IMR-90 (cell line): Measurements from ENCODE around the gene AGBL1. TPM values are rescaled to one million over a fixed set of nuclear protein-coding genes. Genes with fewer than 3 reads are reported as not detected.

Source experiments
- ATAC-seq: fragments of 200-7000 bp; cut with Tn5 transposase; 2 replicates; pipeline ENCODE4 v1.9.1; 2020; ENCODE audit warnings: low read depth, mild to moderate bottlenecking, moderate library complexity
- BruUV-seq: library from RNA; stranded (reverse); fragments of 400-500 nt; replicated peaks from 2 replicates; lab custom pipeline; 2021; lab: Mats Ljungman, UMichigan
- CTCF ChIA-PET: fragments of 300-600 bp; formaldehyde crosslinking; extraction: SDS; loops from one replicate; lab custom pipeline; 2021; ENCODE audit warnings: antibody characterized with exemption; lab: Yijun Ruan, JAX
- POLR2A ChIA-PET: fragments of 300-600 bp; sonication (Branson Sonifier 250); formaldehyde crosslinking; loops from one replicate; lab custom pipeline; 2022; ENCODE audit warnings: antibody characterized with exemption; ENCODE audit not compliant: unreplicated experiment; lab: Charles Lee
- DNase-seq: peaks from one replicate; pipeline ENCODE4 v3.0.0; 2013
- H2AFZ ChIP-seq: replicated peaks from 2 replicates; pipeline ENCODE3; 2013; ENCODE audit warnings: low read length, mild to moderate bottlenecking; ENCODE audit not compliant: poor library complexity
- H2AK5ac ChIP-seq: 2 replicates; pipeline ENCODE4 v1.6.1; 2013; ENCODE audit warnings: low read depth, low read length, inconsistent platforms
- H2AK9ac ChIP-seq: replicated peaks from 2 replicates; pipeline ENCODE3; 2013; ENCODE audit warnings: mild to moderate bottlenecking, low read depth, low read length, moderate library complexity; ENCODE audit not compliant: poor library complexity
- H2BK120ac ChIP-seq: 2 replicates; pipeline ENCODE4 v1.6.1; 2013; ENCODE audit warnings: low read depth, low read length, inconsistent platforms
- H2BK15ac ChIP-seq: 3 replicates; pipeline ENCODE4 v1.6.1; 2013; ENCODE audit warnings: low read depth, low read length, inconsistent platforms
- H2BK20ac ChIP-seq: 2 replicates; pipeline ENCODE4 v1.6.1; 2013; ENCODE audit warnings: low read depth, mild to moderate bottlenecking, inconsistent platforms, low read length, moderate library complexity
- H2BK5ac ChIP-seq: 2 replicates; pipeline ENCODE4 v1.6.1; 2013; ENCODE audit warnings: mild to moderate bottlenecking, low read depth, low read length, inconsistent platforms; ENCODE audit not compliant: poor library complexity, severe bottlenecking
- H3K14ac ChIP-seq: replicated peaks from 2 replicates; pipeline ENCODE4 v1.6.1; 2013; ENCODE audit warnings: low read depth, low read length, inconsistent platforms
- H3K18ac ChIP-seq: 2 replicates; pipeline ENCODE4 v1.6.1; 2013; ENCODE audit warnings: low read depth, low read length, control low read depth
- H3K23ac ChIP-seq: 2 replicates; pipeline ENCODE4 v1.6.1; 2013; ENCODE audit warnings: low read depth, low read length, inconsistent platforms
- H3K27ac ChIP-seq: 2 replicates; pipeline ENCODE4 v1.5.1; 2013; ENCODE audit warnings: mild to moderate bottlenecking, control low read depth, low read length; ENCODE audit not compliant: insufficient read depth
- H3K27me3 ChIP-seq: 2 replicates; pipeline ENCODE4 v1.6.1; 2013; ENCODE audit warnings: low read length; ENCODE audit not compliant: control insufficient read depth, insufficient read depth
- H3K36me3 ChIP-seq: 2 replicates; pipeline ENCODE4 v1.6.1; 2013; ENCODE audit warnings: low read length, mixed read lengths; ENCODE audit not compliant: control insufficient read depth, insufficient read depth
- H3K4ac ChIP-seq: 2 replicates; pipeline ENCODE4 v1.6.1; 2013; ENCODE audit warnings: low read depth, low read length, inconsistent platforms
- H3K4me1 ChIP-seq: 2 replicates; pipeline ENCODE4 v1.6.1; 2013; ENCODE audit warnings: low read length, mixed read lengths; ENCODE audit not compliant: control insufficient read depth, insufficient read depth
- H3K4me2 ChIP-seq: 2 replicates; pipeline ENCODE4 v1.6.1; 2013; ENCODE audit warnings: low read depth, mild to moderate bottlenecking, control low read depth, low read length, moderate library complexity
- H3K4me3 ChIP-seq: 2 replicates; pipeline ENCODE4 v1.5.1; 2013; ENCODE audit warnings: low read depth, mild to moderate bottlenecking, control low read depth, low read length, moderate library complexity; ENCODE audit not compliant: insufficient read depth
- H3K56ac ChIP-seq: 2 replicates; pipeline ENCODE4 v1.6.1; 2013; ENCODE audit warnings: low read length, inconsistent platforms; ENCODE audit not compliant: insufficient read depth; ENCODE audit errors: extremely low read depth
- H3K79me1 ChIP-seq, 2 experiments: 2 replicates each; pipeline ENCODE4 v1.6.1; 2013; ENCODE audit warnings: low read length in 2 of 2, inconsistent platforms in 1 of 2, low read depth in 1 of 2
- H3K9ac ChIP-seq: 2 replicates; pipeline ENCODE4 v1.6.1; 2013; ENCODE audit warnings: low read depth, low read length, control low read depth
- H3K9me1 ChIP-seq: 2 replicates; pipeline ENCODE4 v1.6.1; 2013; ENCODE audit warnings: low read length, inconsistent platforms; ENCODE audit not compliant: insufficient read depth
- H3K9me3 ChIP-seq: 2 replicates; pipeline ENCODE4 v1.6.1; 2013; ENCODE audit warnings: low read length; ENCODE audit not compliant: control insufficient read depth, insufficient read depth
- H4K20me1 ChIP-seq: 2 replicates; pipeline ENCODE4 v1.6.1; 2013; ENCODE audit warnings: low read length, inconsistent platforms; ENCODE audit not compliant: insufficient read depth
- H4K5ac ChIP-seq: 2 replicates; pipeline ENCODE4 v1.6.1; 2013; ENCODE audit warnings: mild to moderate bottlenecking, low read depth, low read length, control low read depth
- H4K8ac ChIP-seq, 2 experiments: 2 replicates each; pipeline ENCODE4 v1.6.1; 2013; ENCODE audit warnings: low read depth in 2 of 2, low read length in 2 of 2, control low read depth in 1 of 2, inconsistent platforms in 1 of 2
- H4K91ac ChIP-seq: 2 replicates; pipeline ENCODE4 v1.6.1; 2013; ENCODE audit warnings: low read depth, low read length, inconsistent platforms; ENCODE audit not compliant: insufficient read depth
- BHLHE40 ChIP-seq: fragments of 150-350 bp; IDR thresholded peaks from 2 replicates; pipeline ENCODE4 v1.6.1; 2016; ENCODE audit warnings: mild to moderate bottlenecking, low read depth, low read length
- CEBPB ChIP-seq: IDR thresholded peaks from 2 replicates; pipeline ENCODE4 v1.6.1; 2012; ENCODE audit warnings: low read depth, low read length, improper control_type of control experiment
- MXI1 ChIP-seq: IDR thresholded peaks from 2 replicates; pipeline ENCODE4 v1.6.1; 2012; ENCODE audit warnings: low read depth, mild to moderate bottlenecking, low read length, moderate library complexity, borderline replicate concordance
- RAD21 ChIP-seq: IDR thresholded peaks from 2 replicates; pipeline ENCODE4 v1.6.1; 2012; ENCODE audit warnings: low read length, improper control_type of control experiment
- WGBS, 2 experiments: methylation state at CpG; one replicate each; pipeline versions ENCODE4 v1.1.5 to v1.1.7; 2013; ENCODE audit warnings: missing lambda C conversion rate in 2 of 2; ENCODE audit not compliant: insufficient read length in 1 of 2; ENCODE audit errors: extremely low coverage in 2 of 2; 5-methylcytosine and 5-hydroxymethylcytosine counted together
- dilution Hi-C: fragments of 300-500 bp; cut with HindIII; formaldehyde crosslinking; loops from one replicate; pipeline ENCODE4 v1.14.3; 2018; ENCODE audit warnings: low sequenced_read_pairs; ENCODE audit not compliant: unreplicated experiment
- in situ Hi-C: fragments of 300-500 bp; cut with MboI; formaldehyde crosslinking; loops from 3 replicates; pipeline ENCODE4 v1.14.3; 2019; ENCODE audit warnings: low sequenced_read_pairs, inconsistent platforms, mixed read lengths
- intact Hi-C: fragments of 100-400 bp; cut with micrococcal nuclease; formaldehyde crosslinking; loops from 2 replicates; pipeline ENCODE4 v1.10.0; 2022
- polyA plus RNA-seq, 3 experiments: library from polyadenylated mRNA; depleted of rRNA; stranded (reverse); fragments of >200 nt; gene quantifications; 2 replicates each; pipeline ENCODE4 v1.2.3, GENCODE V29; 2012; ENCODE audit warnings: low replicate concordance in 1 of 3
- total RNA-seq: library from RNA; depleted of rRNA; stranded (reverse); fragments of >200 nt; gene quantifications from 2 replicates; pipeline ENCODE4 v1.2.3, GENCODE V29; 2012
- TF ChIP-seq, protein P1 (sequence below): fragments of 150-350 bp; IDR thresholded peaks from 2 replicates; pipeline ENCODE4 v1.6.1; 2017; ENCODE audit warnings: mild to moderate bottlenecking, antibody characterized with exemption, low read length, low read depth
- TF ChIP-seq, protein P2 (sequence below): conservative IDR thresholded peaks from 2 replicates; pipeline ENCODE4 v1.5.1; 2012; ENCODE audit warnings: mild to moderate bottlenecking, low read depth, low read length, improper control_type of control experiment

AGBL1 gene
- total and polyA plus RNA-seq, 2 of the 4 experiments (the other 2 are of a cell fraction), result not detected

DNA sequence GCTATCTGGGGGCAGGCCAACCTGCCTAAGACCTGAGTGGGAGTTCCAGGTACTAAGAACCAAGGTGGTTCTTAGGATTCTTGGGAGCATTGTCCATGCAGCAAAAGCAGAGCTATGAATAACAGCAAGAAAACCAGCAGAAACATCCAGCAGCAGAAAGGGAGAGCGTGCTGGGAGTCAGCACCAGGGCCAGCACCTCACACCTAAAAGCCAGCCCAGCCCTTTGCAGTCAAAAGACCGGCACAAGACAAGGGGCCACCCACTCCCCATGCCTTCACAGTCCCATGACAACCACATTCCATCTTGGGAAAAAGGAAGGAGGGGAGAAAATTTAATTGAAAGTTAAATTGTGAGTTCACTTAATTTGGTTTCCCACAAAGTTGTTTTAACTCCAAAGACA lies 364.9 kb downstream of the AGBL1 start:
- intact Hi-C loops (no loop called here), dilution Hi-C loops (no loop called here), in situ Hi-C loops (no loop called here)
- no peak overlapping the region for H3K4me3 ChIP-seq
- H3K9ac ChIP-seq, result no peak overlapping the region
- DNase-seq, result no peak
- H4K5ac ChIP-seq, result no peak overlapping the region
- TF ChIP-seq MXI1 (no peak), BHLHE40 (no peak), CEBPB (no peak), RAD21 (no peak)
- TF ChIP-seq, protein P1, sequence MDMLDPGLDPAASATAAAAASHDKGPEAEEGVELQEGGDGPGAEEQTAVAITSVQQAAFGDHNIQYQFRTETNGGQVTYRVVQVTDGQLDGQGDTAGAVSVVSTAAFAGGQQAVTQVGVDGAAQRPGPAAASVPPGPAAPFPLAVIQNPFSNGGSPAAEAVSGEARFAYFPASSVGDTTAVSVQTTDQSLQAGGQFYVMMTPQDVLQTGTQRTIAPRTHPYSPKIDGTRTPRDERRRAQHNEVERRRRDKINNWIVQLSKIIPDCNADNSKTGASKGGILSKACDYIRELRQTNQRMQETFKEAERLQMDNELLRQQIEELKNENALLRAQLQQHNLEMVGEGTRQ, result no peak
- TF ChIP-seq, protein P2, sequence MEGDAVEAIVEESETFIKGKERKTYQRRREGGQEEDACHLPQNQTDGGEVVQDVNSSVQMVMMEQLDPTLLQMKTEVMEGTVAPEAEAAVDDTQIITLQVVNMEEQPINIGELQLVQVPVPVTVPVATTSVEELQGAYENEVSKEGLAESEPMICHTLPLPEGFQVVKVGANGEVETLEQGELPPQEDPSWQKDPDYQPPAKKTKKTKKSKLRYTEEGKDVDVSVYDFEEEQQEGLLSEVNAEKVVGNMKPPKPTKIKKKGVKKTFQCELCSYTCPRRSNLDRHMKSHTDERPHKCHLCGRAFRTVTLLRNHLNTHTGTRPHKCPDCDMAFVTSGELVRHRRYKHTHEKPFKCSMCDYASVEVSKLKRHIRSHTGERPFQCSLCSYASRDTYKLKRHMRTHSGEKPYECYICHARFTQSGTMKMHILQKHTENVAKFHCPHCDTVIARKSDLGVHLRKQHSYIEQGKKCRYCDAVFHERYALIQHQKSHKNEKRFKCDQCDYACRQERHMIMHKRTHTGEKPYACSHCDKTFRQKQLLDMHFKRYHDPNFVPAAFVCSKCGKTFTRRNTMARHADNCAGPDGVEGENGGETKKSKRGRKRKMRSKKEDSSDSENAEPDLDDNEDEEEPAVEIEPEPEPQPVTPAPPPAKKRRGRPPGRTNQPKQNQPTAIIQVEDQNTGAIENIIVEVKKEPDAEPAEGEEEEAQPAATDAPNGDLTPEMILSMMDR, result no peak
- H3K18ac ChIP-seq, result no peak overlapping the region
- no peak overlapping the region for H4K91ac ChIP-seq
- no peaks in the 10 kb centered on the region for H3K27me3 ChIP-seq
- H2BK120ac ChIP-seq, result no peak overlapping the region
- H3K36me3 ChIP-seq, result no peaks in the 10 kb centered on the region
- no peak overlapping the region for H3K23ac ChIP-seq
- no peak overlapping the region for H2BK15ac ChIP-seq
- no peak for ATAC-seq
- H2AFZ ChIP-seq, result no peak overlapping the region
- H3K56ac ChIP-seq, result no peak overlapping the region
- WGBS, 2 experiments, result no CpG with 5 or more reads among the region's 2 CpGs
- H3K14ac ChIP-seq, result no peak overlapping the region
- no peak overlapping the region for H2BK20ac ChIP-seq
- no peak overlapping the region for H3K27ac ChIP-seq
- H4K20me1 ChIP-seq, result no peaks in the 10 kb centered on the region
- no TSS peak for BruUV-seq
- H3K79me1 ChIP-seq, result no peaks in the 10 kb centered on the region
- H3K9me3 ChIP-seq, result peaks cover 23% of the 10 kb centered on the region
- H3K4ac ChIP-seq, result no peak overlapping the region
- H3K4me1 ChIP-seq, result no peaks in the 10 kb centered on the region
- no peak overlapping the region for H2AK9ac ChIP-seq
- ChIA-PET CTCF (no interaction called here), POLR2A (no interaction called here)
- no peak overlapping the region for H2AK5ac ChIP-seq
- no peak overlapping the region for H4K8ac ChIP-seq
- no peak overlapping the region for H3K4me2 ChIP-seq
- no peak overlapping the region for H2BK5ac ChIP-seq
- H3K9me1 ChIP-seq, result no peaks in the 10 kb centered on the region
